ENCODE results near the gene VAMP1.
"Not testable (repeated sequence)": the region's sequence is repeated elsewhere in the genome, so short reads cannot be mapped to it uniquely, and the experiment has no call there.

VAMP1 gene

GRCh38 chr12:6488240-6488639 lies 17.8 kb upstream of the VAMP1 start:
- Histone ChIP-seq H3K27ac (no peak overlapping the region), H3K4me3 (ENCODE audit: low read depth, low read length) (no peak overlapping the region), H3K36me3 (peaks cover 13% of the 10 kb centered on the region), H3K27me3 (ENCODE audit: insufficient read depth, low read depth, severe bottlenecking) (no peaks in the 10 kb centered on the region), H3K9me3 (ENCODE audit: severe bottlenecking) (no peaks in the 10 kb centered on the region)
- no peak for TF ChIP-seq CTCF (IDR thresholded peaks at IDR 0.05; ENCODE audit: low read depth, low read length)
- DNase-seq, result no peak

- H3K27me3 ChIP-seq (ENCODE audit: insufficient read depth, low read depth, severe bottlenecking), result no peaks in the 10 kb centered on the region
- H3K9me3 ChIP-seq (ENCODE audit: severe bottlenecking), result no peaks in the 10 kb centered on the region
- no peak overlapping the region for H3K4me3 ChIP-seq (ENCODE audit: low read depth, low read length)
- H3K27ac ChIP-seq, result no peak overlapping the region
- no peaks in the 10 kb centered on the region for H3K36me3 ChIP-seq
- no peak for TF ChIP-seq CTCF (IDR thresholded peaks at IDR 0.05; ENCODE audit: low read depth, low read length)
- no peak for DNase-seq
These were observed 7.9 kb upstream of the VAMP1 start for GRCh38 chr12:6478416-6478815.

GRCh38 chr12:6477601-6478377 lies 7.3 kb upstream of the VAMP1 start:
- DNase-seq; H3K36me3 ChIP-seq; H3K9me3 ChIP-seq (ENCODE audit: severe bottlenecking); H3K27me3 ChIP-seq (ENCODE audit: insufficient read depth, low read depth, severe bottlenecking); H3K27ac ChIP-seq; H3K4me3 ChIP-seq (ENCODE audit: low read depth, low read length): not testable (repeated sequence)

GRCh38 chr12:6476489-6476888 lies 6.0 kb upstream of the VAMP1 start:
- Histone ChIP-seq H3K9me3 (ENCODE audit: severe bottlenecking) (no peaks in the 10 kb centered on the region), H3K4me3 (ENCODE audit: low read depth, low read length) (no peak overlapping the region), H3K36me3 (no peaks in the 10 kb centered on the region), H3K27ac (no peak overlapping the region), H3K27me3 (ENCODE audit: insufficient read depth, low read depth, severe bottlenecking) (no peaks in the 10 kb centered on the region)
- no peak for TF ChIP-seq CTCF (IDR thresholded peaks at IDR 0.05; ENCODE audit: low read depth, low read length)
- DNase-seq, result no peak

GRCh38 chr12:6475233-6475975 lies 4.9 kb upstream of the VAMP1 start:
- not testable (repeated sequence) for H3K27me3 ChIP-seq (ENCODE audit: insufficient read depth, low read depth, severe bottlenecking); DNase-seq

GRCh38 chr12:6472491-6472890 lies 2.0 kb upstream of the VAMP1 start:
- no peak for TF ChIP-seq CTCF (IDR thresholded peaks at IDR 0.05; ENCODE audit: low read depth, low read length)
- no peaks in the 10 kb centered on the region for H3K9me3 ChIP-seq (ENCODE audit: severe bottlenecking)
- H3K27ac ChIP-seq, result no peak overlapping the region
- no peak for DNase-seq
- no peaks in the 10 kb centered on the region; the same call in 1 of the 2 replicates for H3K36me3 ChIP-seq
- no peaks in the 10 kb centered on the region for H3K27me3 ChIP-seq (ENCODE audit: insufficient read depth, low read depth, severe bottlenecking)
- H3K4me3 ChIP-seq (ENCODE audit: low read depth, low read length), result no peak overlapping the region

More at GRCh38 chr12:6475233-6475975, 4.9 kb upstream of the VAMP1 start:
- not testable (repeated sequence) for H3K36me3 ChIP-seq; H3K9me3 ChIP-seq (ENCODE audit: severe bottlenecking); H3K4me3 ChIP-seq (ENCODE audit: low read depth, low read length); H3K27ac ChIP-seq

All from WERI-Rb-1 (cell line).